CD4-positive, alpha-beta T cell (primary cell): ENCODE results near the gene CFAP119. TPM values are rescaled to one million over a fixed set of nuclear protein-coding genes. Genes with fewer than 3 reads are reported as not detected.
A peak's percentile ranks its signal among the peaks of the same experiment; 100 is the strongest.

Experiments
- ATAC-seq: fragments of 200-7000 bp; cut with Tn5 transposase; one replicate; pipeline ENCODE4 v1.10.0; 2022; ENCODE audit warnings: mild to moderate bottlenecking; ENCODE audit not compliant: poor library complexity
- CTCF ChIA-PET: fragments of 350-600 bp; sonication (Branson Sonifier 250); formaldehyde crosslinking; loops from one replicate; lab custom pipeline; 2021; ENCODE audit warnings: antibody characterized with exemption, inconsistent platforms; lab: Charles Lee
- POLR2A ChIA-PET: fragments of 350-600 bp; sonication (Branson Sonifier 250); formaldehyde crosslinking; loops from one replicate; lab custom pipeline; 2021; ENCODE audit warnings: antibody characterized with exemption, inconsistent platforms; lab: Charles Lee
- DNase-seq, 14 experiments: peaks; one replicate each; pipeline ENCODE4 v3.0.0-alpha.2; 2013 to 2020; ENCODE audit warnings: mixed read lengths in 2 of 14
- H3K27ac ChIP-seq, 2 donors: one replicate each; pipeline versions ENCODE4 v1.5.1 to v1.7.0; 2013; ENCODE audit warnings: low read length in 2 of 2, low read depth in 1 of 2, mild to moderate bottlenecking in 1 of 2
- H3K27me3 ChIP-seq, 2 experiments: 1 replicate in 1 of 2; 2 replicates in 1 of 2; pipeline versions ENCODE4 v1.6.1 to v1.7.0; 2013; ENCODE audit warnings: low read length in 2 of 2, control low read depth in 1 of 2, mild to moderate bottlenecking in 1 of 2, moderate library complexity in 1 of 2; ENCODE audit not compliant: insufficient read depth in 2 of 2, control insufficient read depth in 1 of 2
- H3K36me3 ChIP-seq: one replicate; pipeline ENCODE4 v1.6.1; 2013; ENCODE audit warnings: low read length, control low read depth; ENCODE audit not compliant: insufficient read depth
- H3K4me1 ChIP-seq: one replicate; pipeline ENCODE4 v1.6.1; 2013; ENCODE audit warnings: low read length, control low read depth; ENCODE audit not compliant: insufficient read depth
- H3K4me3 ChIP-seq: one replicate; pipeline ENCODE4 v1.5.1; 2013; ENCODE audit warnings: mild to moderate bottlenecking, low read length, moderate library complexity
- H3K9me3 ChIP-seq, 2 experiments: 1 replicate in 1 of 2; 2 replicates in 1 of 2; pipeline versions ENCODE4 v1.6.1 to v1.7.0; 2013; ENCODE audit warnings: low read length in 2 of 2, mild to moderate bottlenecking in 2 of 2, control low read depth in 1 of 2, moderate library complexity in 1 of 2; ENCODE audit not compliant: control insufficient read depth in 1 of 2, insufficient read depth in 1 of 2
- H3K27ac Mint-ChIP-seq: one replicate; pipeline ENCODE4 v1.8.0; 2020; ENCODE audit warnings: mixed read lengths
- H3K27me3 Mint-ChIP-seq: one replicate; pipeline ENCODE4 v1.8.0; 2021; ENCODE audit warnings: mixed read lengths
- H3K36me3 Mint-ChIP-seq: one replicate; pipeline ENCODE4 v1.8.0; 2021; ENCODE audit warnings: low read depth, mixed read lengths
- H3K4me1 Mint-ChIP-seq: one replicate; pipeline ENCODE4 v1.8.0; 2021; ENCODE audit warnings: low read depth, mixed read lengths
- H3K4me3 Mint-ChIP-seq: one replicate; pipeline ENCODE4 v1.8.0; 2020; ENCODE audit warnings: mild to moderate bottlenecking, mixed read lengths
- H3K9me3 Mint-ChIP-seq: one replicate; pipeline ENCODE4 v1.8.0; 2020; ENCODE audit warnings: mixed read lengths
- intact Hi-C, 2 experiments: fragments of 100-400 bp; cut with DNase I in 1 of 2; cut with micrococcal nuclease in 1 of 2; formaldehyde crosslinking; loops; one replicate each; pipeline versions ENCODE4 v1.15.1 to v1.9.0; 2023 to 2025; cut with DNase I, micrococcal nuclease
- total RNA-seq, 174 experiments: library from RNA in 2 of 174; stranded (reverse) in 2 of 174; gene quantifications; one replicate each; pipeline ENCODE4 v1.2.3 and lab custom pipeline; 2021 to 2026
- TF ChIP-seq, protein P1 (sequence below): fragments of 200-600 bp; IDR thresholded peaks from one replicate; pipeline ENCODE4 v1.8.0; 2022; ENCODE audit warnings: antibody characterized with exemption, mild to moderate bottlenecking

CFAP119 gene
- total RNA-seq, 2 experiments from 2014 or later, result 1.7 to 2.2 TPM

DNA sequence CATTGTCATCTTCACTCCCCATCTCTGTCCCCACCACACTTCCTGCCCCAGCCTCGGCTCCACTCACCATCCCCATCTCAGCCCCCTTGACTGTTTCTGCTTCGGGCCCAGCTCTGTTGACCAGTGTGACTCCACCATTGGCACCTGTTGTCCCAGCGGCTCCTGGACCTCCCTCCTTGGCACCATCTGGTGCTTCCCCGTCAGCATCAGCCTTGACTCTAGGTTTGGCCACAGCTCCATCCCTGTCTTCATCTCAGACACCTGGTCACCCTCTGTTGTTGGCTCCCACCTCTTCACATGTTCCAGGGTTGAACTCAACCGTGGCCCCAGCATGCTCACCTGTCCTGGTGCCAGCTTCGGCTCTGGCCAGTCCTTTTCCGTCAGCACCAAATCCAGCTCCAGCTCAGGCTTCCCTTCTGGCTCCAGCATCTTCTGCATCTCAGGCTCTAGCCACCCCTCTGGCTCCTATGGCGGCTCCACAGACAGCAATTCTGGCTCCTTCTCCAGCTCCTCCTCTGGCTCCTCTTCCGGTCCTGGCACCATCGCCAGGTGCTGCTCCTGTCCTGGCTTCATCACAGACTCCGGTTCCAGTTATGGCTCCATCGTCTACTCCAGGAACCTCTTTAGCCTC, 38.0 kb downstream of the CFAP119 start:
- peaks cover 88% of the 10 kb centered on the region for H3K36me3 Mint-ChIP-seq

DNA sequence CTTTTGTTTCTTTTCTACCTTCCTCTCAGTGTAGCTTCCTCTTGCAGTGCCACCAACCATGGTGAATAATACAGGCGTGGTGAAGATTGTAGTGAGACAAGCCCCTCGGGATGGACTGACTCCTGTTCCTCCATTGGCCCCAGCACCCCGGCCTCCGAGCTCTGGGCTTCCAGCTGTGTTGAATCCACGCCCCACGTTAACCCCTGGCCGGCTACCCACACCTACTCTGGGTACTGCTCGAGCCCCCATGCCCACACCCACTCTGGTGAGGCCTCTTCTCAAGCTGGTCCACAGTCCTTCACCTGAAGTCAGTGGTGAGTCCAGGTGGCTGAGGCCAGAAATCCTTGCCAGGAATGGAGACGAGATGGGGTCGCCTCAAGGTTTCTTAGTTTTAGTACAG, 38.9 kb downstream of the CFAP119 start:
- Histone ChIP-seq H3K27ac (no peak overlapping the region), H3K27me3 (no peaks in the 10 kb centered on the region), H3K4me1 (peaks cover 4% of the 10 kb centered on the region), H3K9me3 (no peaks in the 10 kb centered on the region), H3K36me3 (peaks cover 78% of the 10 kb centered on the region), H3K4me3 (no peak overlapping the region)
- Mint-ChIP-seq H3K9me3 (no peaks in the 10 kb centered on the region), H3K4me1 (peaks cover 5% of the 10 kb centered on the region), H3K4me3 (no peak overlapping the region), H3K36me3 (peaks cover 86% of the 10 kb centered on the region), H3K27ac (no peak overlapping the region), H3K27me3 (no peaks in the 10 kb centered on the region)
- TF ChIP-seq, protein P1, sequence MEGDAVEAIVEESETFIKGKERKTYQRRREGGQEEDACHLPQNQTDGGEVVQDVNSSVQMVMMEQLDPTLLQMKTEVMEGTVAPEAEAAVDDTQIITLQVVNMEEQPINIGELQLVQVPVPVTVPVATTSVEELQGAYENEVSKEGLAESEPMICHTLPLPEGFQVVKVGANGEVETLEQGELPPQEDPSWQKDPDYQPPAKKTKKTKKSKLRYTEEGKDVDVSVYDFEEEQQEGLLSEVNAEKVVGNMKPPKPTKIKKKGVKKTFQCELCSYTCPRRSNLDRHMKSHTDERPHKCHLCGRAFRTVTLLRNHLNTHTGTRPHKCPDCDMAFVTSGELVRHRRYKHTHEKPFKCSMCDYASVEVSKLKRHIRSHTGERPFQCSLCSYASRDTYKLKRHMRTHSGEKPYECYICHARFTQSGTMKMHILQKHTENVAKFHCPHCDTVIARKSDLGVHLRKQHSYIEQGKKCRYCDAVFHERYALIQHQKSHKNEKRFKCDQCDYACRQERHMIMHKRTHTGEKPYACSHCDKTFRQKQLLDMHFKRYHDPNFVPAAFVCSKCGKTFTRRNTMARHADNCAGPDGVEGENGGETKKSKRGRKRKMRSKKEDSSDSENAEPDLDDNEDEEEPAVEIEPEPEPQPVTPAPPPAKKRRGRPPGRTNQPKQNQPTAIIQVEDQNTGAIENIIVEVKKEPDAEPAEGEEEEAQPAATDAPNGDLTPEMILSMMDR, result no peak
- ChIA-PET CTCF (no interaction called here), POLR2A (no interaction called here)
- DNase-seq (no peak), ATAC-seq (no peak)
- intact Hi-C loops, result no loop called here

More for the DNA sequence above, 38.0 kb downstream of the CFAP119 start:
- H3K4me1 Mint-ChIP-seq, result peaks cover 5% of the 10 kb centered on the region
- DNase-seq (no peak), ATAC-seq (no peak)
- peak overlapping the region; percentile 39 for H3K27ac Mint-ChIP-seq
- TF ChIP-seq, protein P1, result no peak
- no peak overlapping the region for H3K27ac ChIP-seq
- intact Hi-C loops, result no loop called here
- no peaks in the 10 kb centered on the region for H3K9me3 ChIP-seq
- peaks cover 4% of the 10 kb centered on the region for H3K4me1 ChIP-seq
- POLR2A ChIA-PET, result interaction anchor here (0.9 to 1.1 kb wide), 2 partner anchors 23 to 82 kb away, joined by 3 to 4 read pairs; no protein-coding TSS in a partner anchor
- no peaks in the 10 kb centered on the region for H3K9me3 Mint-ChIP-seq
- peaks cover 73% of the 10 kb centered on the region for H3K36me3 ChIP-seq
- no peaks in the 10 kb centered on the region for H3K27me3 Mint-ChIP-seq
- H3K4me3 Mint-ChIP-seq, result no peak overlapping the region
- CTCF ChIA-PET, result no interaction called here
- no peak overlapping the region for H3K4me3 ChIP-seq
- H3K27me3 ChIP-seq, result no peaks in the 10 kb centered on the region

DNA sequence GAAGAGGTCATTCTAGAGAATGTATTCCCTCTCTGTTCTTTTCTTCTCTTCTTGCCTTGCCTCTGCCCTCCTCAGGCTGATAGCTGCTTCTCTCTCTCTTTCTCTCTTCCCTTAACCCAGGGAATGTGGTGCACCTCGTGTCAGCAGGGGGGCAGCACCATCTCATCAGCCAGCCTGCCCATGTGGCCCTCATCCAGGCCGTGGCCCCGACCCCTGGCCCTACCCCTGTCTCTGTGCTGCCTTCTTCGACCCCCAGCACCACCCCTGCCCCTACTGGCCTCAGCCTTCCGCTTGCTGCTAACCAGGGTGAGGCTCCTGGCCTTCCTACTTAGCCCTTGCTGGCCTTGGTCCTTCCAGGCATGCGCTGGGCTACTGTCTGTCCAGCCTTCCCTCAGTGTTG, 39.4 kb downstream of the CFAP119 start:
- Histone ChIP-seq H3K9me3 (no peaks in the 10 kb centered on the region), H3K27me3 (no peaks in the 10 kb centered on the region), H3K27ac (no peak overlapping the region), H3K4me3 (no peak overlapping the region), H3K4me1 (peaks cover 4% of the 10 kb centered on the region), H3K36me3 (peaks cover 83% of the 10 kb centered on the region)
- H3K4me3 Mint-ChIP-seq, result no peak overlapping the region
- DNase-seq (no peak), ATAC-seq (peak; percentile 39)
- H3K27ac Mint-ChIP-seq, result peak overlapping the region; percentile 13
- TF ChIP-seq, protein P1, result no peak
- CTCF ChIA-PET, result interaction anchor here (1.6 kb wide), 1 partner anchor 8 kb away, joined by 5 read pairs; no protein-coding TSS in a partner anchor
- peaks cover 5% of the 10 kb centered on the region for H3K4me1 Mint-ChIP-seq
- POLR2A ChIA-PET, result interaction anchor here (0.7 kb wide), 1 partner anchor 8 kb away, joined by 3 read pairs; no protein-coding TSS in a partner anchor
- no peaks in the 10 kb centered on the region for H3K9me3 Mint-ChIP-seq
- peaks cover 86% of the 10 kb centered on the region for H3K36me3 Mint-ChIP-seq
- intact Hi-C loops, result no loop called here
- H3K27me3 Mint-ChIP-seq, result no peaks in the 10 kb centered on the region
